ENCODE results near the gene RBAK. TPM values are rescaled to one million over a fixed set of nuclear protein-coding genes. Genes with fewer than 3 reads are reported as not detected.

The RBAK gene
- total and polyA plus RNA-seq, 4 donors: 3.3 to 19.9 (median 6.8) TPM

DNA sequence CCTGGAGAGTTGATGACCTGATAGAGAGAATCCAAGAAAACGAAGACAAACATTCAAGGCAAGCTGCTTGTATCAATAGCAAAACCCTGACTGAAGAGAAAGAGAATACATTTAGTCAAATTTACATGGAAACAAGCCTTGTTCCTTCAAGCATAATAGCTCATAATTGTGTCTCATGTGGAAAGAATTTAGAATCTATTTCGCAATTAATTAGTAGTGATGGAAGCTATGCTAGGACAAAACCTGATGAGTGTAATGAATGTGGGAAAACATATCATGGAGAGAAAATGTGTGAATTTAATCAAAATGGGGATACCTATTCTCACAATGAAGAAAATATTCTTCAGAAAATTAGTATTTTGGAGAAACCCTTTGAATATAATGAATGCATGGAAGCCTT is 18.0 kb downstream of the RBAK start:
- Histone ChIP-seq H3K4me1 (ENCODE audit: control insufficient read depth in 5 of 5, insufficient read depth in 5 of 5, low read length in 5 of 5) (no peaks in the 10 kb centered on the region), H3K9me3 (ENCODE audit: control insufficient read depth in 4 of 4, insufficient read depth in 3 of 4, low read length in 3 of 4) (peaks cover 24 to 66% (median 49%) of the 10 kb centered on the region in 4 donors), H3K9ac (ENCODE audit: insufficient read depth in 1 of 2, low read length in 2 of 2) (no peak overlapping the region), H3K27me3 (ENCODE audit: control insufficient read depth in 3 of 3, insufficient read depth in 3 of 3, low read length in 2 of 3) (no peaks in the 10 kb centered on the region), H3K4me3 (no peak overlapping the region), H3K27ac (ENCODE audit: low read depth in 1 of 2, low read length in 1 of 2) (no peak overlapping the region), H3K36me3 (ENCODE audit: control insufficient read depth in 4 of 4, insufficient read depth in 4 of 4, low read length in 4 of 4) (peaks cover 24 to 79% (median 60%) of the 10 kb centered on the region in 4 donors)
- TF ChIP-seq CTCF (IDR thresholded peaks at IDR 0.05; ENCODE audit: control extremely low read depth, extremely low read depth): no peak
- DNase-seq (no peak), ATAC-seq (ENCODE audit: insufficient read depth, low FRiP score) (no peak)
- 98 to 99% methylated on average over 2 of the region's 2 CpGs for WGBS, 2 donors

DNA sequence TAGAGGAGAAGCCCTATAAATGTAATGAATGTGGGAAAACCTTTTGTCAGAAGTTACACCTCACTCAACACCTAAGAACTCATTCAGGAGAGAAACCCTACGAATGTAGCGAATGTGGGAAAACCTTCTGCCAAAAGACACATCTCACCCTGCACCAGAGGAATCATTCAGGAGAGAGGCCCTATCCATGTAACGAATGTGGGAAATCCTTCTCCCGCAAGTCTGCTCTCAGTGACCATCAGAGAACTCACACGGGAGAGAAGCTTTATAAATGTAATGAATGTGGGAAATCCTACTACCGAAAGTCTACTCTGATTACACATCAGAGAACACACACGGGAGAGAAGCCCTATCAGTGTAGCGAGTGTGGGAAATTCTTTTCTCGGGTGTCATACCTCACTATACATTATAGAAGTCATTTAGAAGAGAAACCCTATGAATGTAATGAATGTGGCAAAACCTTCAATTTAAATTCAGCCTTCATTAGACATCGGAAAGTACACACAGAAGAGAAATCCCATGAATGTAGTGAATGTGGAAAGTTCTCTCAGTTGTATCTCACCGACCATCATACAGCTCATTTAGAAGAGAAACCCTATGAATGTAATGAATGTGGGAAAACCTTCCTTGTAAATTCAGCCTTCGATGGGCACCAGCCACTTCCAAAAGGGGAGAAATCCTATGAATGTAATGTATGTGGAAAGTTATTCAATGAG is 18.9 kb downstream of the RBAK start:
- peaks cover 20 to 69% (median 47%) of the 10 kb centered on the region in 4 donors for H3K9me3 ChIP-seq (ENCODE audit: control insufficient read depth in 4 of 4, insufficient read depth in 3 of 4, low read length in 3 of 4)
- no peak for TF ChIP-seq CTCF (IDR thresholded peaks at IDR 0.05; ENCODE audit: control extremely low read depth, extremely low read depth)
- H3K4me3 ChIP-seq: no peak overlapping the region

GRCh38 chr7:5065107-5065407 is 19.4 kb downstream of the RBAK start:
- no peak for TF ChIP-seq CTCF (IDR thresholded peaks at IDR 0.05; ENCODE audit: control extremely low read depth, extremely low read depth)
- H3K36me3 ChIP-seq (ENCODE audit: control insufficient read depth in 4 of 4, insufficient read depth in 4 of 4, low read length in 4 of 4): peaks cover 20 to 65% (median 50%) of the 10 kb centered on the region in 4 donors
- ATAC-seq (ENCODE audit: insufficient read depth, low FRiP score) (no peak), DNase-seq (no peak)
- H3K27me3 ChIP-seq (ENCODE audit: control insufficient read depth in 3 of 3, insufficient read depth in 3 of 3, low read length in 2 of 3): no peaks in the 10 kb centered on the region
- WGBS, 2 donors: 98% methylated on average over 5 of the region's 5 CpGs
- peaks cover 24 to 67% (median 47%) of the 10 kb centered on the region in 4 donors for H3K9me3 ChIP-seq (ENCODE audit: control insufficient read depth in 4 of 4, insufficient read depth in 3 of 4, low read length in 3 of 4)
- no peak overlapping the region for H3K27ac ChIP-seq (ENCODE audit: low read depth in 1 of 2, low read length in 1 of 2)
- no peak overlapping the region for H3K4me3 ChIP-seq
- no peaks in the 10 kb centered on the region for H3K4me1 ChIP-seq (ENCODE audit: control insufficient read depth in 5 of 5, insufficient read depth in 5 of 5, low read length in 5 of 5)
- no peak overlapping the region for H3K9ac ChIP-seq (ENCODE audit: insufficient read depth in 1 of 2, low read length in 2 of 2)

More for the DNA sequence above, 18.9 kb downstream of the RBAK start:
- Histone ChIP-seq H3K36me3 (ENCODE audit: control insufficient read depth in 4 of 4, insufficient read depth in 4 of 4, low read length in 4 of 4) (peaks cover 20 to 70% (median 53%) of the 10 kb centered on the region in 4 donors), H3K4me1 (ENCODE audit: control insufficient read depth in 5 of 5, insufficient read depth in 5 of 5, low read length in 5 of 5) (no peaks in the 10 kb centered on the region), H3K9ac (ENCODE audit: insufficient read depth in 1 of 2, low read length in 2 of 2) (no peak overlapping the region), H3K27ac (ENCODE audit: low read depth in 1 of 2, low read length in 1 of 2) (no peak overlapping the region), H3K27me3 (ENCODE audit: control insufficient read depth in 3 of 3, insufficient read depth in 3 of 3, low read length in 2 of 3) (no peaks in the 10 kb centered on the region)
- WGBS, 2 donors: 97 to 99% methylated on average over 12 of the region's 12 CpGs
- ATAC-seq (ENCODE audit: insufficient read depth, low FRiP score) (no peak), DNase-seq (peak in 1 of 3 donors; percentile 15)

Data from lung (tissue), 12 donors.